ENCODE measurements around the gene ZNF555. TPM values are rescaled to one million over a fixed set of nuclear protein-coding genes. Genes with fewer than 3 reads are reported as not detected.
A peak's percentile ranks its signal among the peaks of the same experiment; 100 is the strongest.

The ZNF555 gene
- total and polyA plus RNA-seq, 9 of the 15 experiments (the other 6 are each of a cell fraction or from before 2014, with no cell fraction given) = 2.0 to 6.7 (median 5.4) TPM

- 12% methylated on average over 9 of the region's 9 CpGs for whole genome bisulfite sequencing (ENCODE audit: insufficient coverage, low coverage, missing lambda C conversion rate)
- peak overlapping the region; percentile 40 for H3K4me2 ChIP-seq (ENCODE audit: insufficient read depth, low read length)
- peak; percentile 46 to 71 (median 52) for DNase-seq (ENCODE audit: extremely low read depth in 1 of 4, low spot score in 3 of 4)
- no peaks in the 10 kb centered on the region for H3K27me3 ChIP-seq (ENCODE audit: control insufficient read depth in 2 of 2, insufficient read depth in 2 of 2, low read length in 2 of 2)
- H3K27ac ChIP-seq (ENCODE audit: extremely low read depth, low read depth, low read length) = no peak overlapping the region
- H3K79me2 ChIP-seq (ENCODE audit: control insufficient read depth, insufficient read depth, low read length) = no peaks in the 10 kb centered on the region
- ATAC-seq = peak; percentile 89
- intact Hi-C loops (cut with micrococcal nuclease) (loop anchor here (1.0 kb wide), 1 partner anchor 63 kb away; no protein-coding TSS in a partner anchor), in situ Hi-C loops (cut with MboI) (no loop called here)
- no TSS peak for BruUV-seq (replicated peaks)
- CTCF ChIA-PET (ENCODE audit: low intra/inter-chr PET ratio) = interaction anchor here (0.5 kb wide), 1 partner anchor 10 kb away, joined by 4 read pairs; no protein-coding TSS in a partner anchor
- POLR2A ChIA-PET = interaction anchor here (0.6 to 1.3 kb wide), 5 partner anchors 12 to 82 kb away, joined by 3 to 7 read pairs (median 3); partner anchors contain the start of genes ZNF555 and ZNF57
- H3K9ac ChIP-seq (ENCODE audit: insufficient read depth in 1 of 2, low read depth in 2 of 2, low read length in 2 of 2) = no peak overlapping the region
- FAIRE-seq = peak; percentile 92
- no peaks in the 10 kb centered on the region for H3K9me1 ChIP-seq (ENCODE audit: control insufficient read depth, insufficient read depth, low read length)
- peak overlapping the region; percentile 86 for H2AFZ ChIP-seq (ENCODE audit: low read depth, low read length)
- no peaks in the 10 kb centered on the region for H3K36me3 ChIP-seq (ENCODE audit: control insufficient read depth, insufficient read depth, low read length)
- no peak overlapping the region for H3K4me3 ChIP-seq
- H4K20me1 ChIP-seq (replicated peaks; ENCODE audit: control insufficient read depth, insufficient read depth, low read length) = no peaks in the 10 kb centered on the region
- peaks cover 5 to 8% of the 10 kb centered on the region in 2 experiments; a peak in 2 of 5 replicates for H3K4me1 ChIP-seq (replicated peaks in 1 of 2; ENCODE audit: control insufficient read depth in 2 of 2, insufficient read depth in 2 of 2, low read length in 2 of 2)
- H3K9me3 ChIP-seq (replicated peaks; ENCODE audit: control insufficient read depth, insufficient read depth, low read depth, low read length) = peaks cover 3% of the 10 kb centered on the region; the same call in 1 of the 2 replicates
- TF ChIP-seq FOXJ2 (tag; IDR thresholded peaks at IDR 0.05) (no peak), SRSF7 (optimal IDR thresholded peaks at IDR 0.05; ENCODE audit: low read depth, low read length) (no peak), KLF1 (tag; IDR thresholded peaks at IDR 0.05) (no peak), MNT (conservative IDR thresholded peaks at IDR 0.05) (peak; percentile 52 to 61; a peak in 3 of 4 replicates), ETV5 (CRISPR knock-in tag; IDR thresholded peaks at IDR 0.05; ENCODE audit: low read depth) (no peak), E2F3 (CRISPR knock-in tag; IDR thresholded peaks at IDR 0.05) (no peak), ZNF143 (CRISPR knock-in tag; IDR thresholded peaks at IDR 0.05) (no peak), NR2F6 (CRISPR knock-in tag; IDR thresholded peaks at IDR 0.05) (no peak), GABPA (tag; conservative IDR thresholded peaks at IDR 0.05; ENCODE audit: low read depth) (no peak), SOX6 (IDR thresholded peaks at IDR 0.05) (peak; percentile 22; the same call in 1 of the 2 replicates), SNAPC5 (CRISPR knock-in tag; IDR thresholded peaks at IDR 0.05) (no peak), SMAD1 (IDR thresholded peaks at IDR 0.05; ENCODE audit: low read depth, low read length, partially characterized antibody) (no peak), BCL6 (CRISPR knock-in tag; IDR thresholded peaks at IDR 0.05) (no peak), NRF1 (conservative IDR thresholded peaks at IDR 0.05 in 1 of 2, IDR thresholded peaks at IDR 0.05 in 1 of 2) (peak in 1 of 2 experiments; percentile 7; a peak in 1 of 4 replicates)
- TF ChIP-seq, protein P1, sequence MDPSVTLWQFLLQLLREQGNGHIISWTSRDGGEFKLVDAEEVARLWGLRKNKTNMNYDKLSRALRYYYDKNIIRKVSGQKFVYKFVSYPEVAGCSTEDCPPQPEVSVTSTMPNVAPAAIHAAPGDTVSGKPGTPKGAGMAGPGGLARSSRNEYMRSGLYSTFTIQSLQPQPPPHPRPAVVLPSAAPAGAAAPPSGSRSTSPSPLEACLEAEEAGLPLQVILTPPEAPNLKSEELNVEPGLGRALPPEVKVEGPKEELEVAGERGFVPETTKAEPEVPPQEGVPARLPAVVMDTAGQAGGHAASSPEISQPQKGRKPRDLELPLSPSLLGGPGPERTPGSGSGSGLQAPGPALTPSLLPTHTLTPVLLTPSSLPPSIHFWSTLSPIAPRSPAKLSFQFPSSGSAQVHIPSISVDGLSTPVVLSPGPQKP (CRISPR knock-in tag; IDR thresholded peaks at IDR 0.05) = no peak
- TF ChIP-seq, protein P2, sequence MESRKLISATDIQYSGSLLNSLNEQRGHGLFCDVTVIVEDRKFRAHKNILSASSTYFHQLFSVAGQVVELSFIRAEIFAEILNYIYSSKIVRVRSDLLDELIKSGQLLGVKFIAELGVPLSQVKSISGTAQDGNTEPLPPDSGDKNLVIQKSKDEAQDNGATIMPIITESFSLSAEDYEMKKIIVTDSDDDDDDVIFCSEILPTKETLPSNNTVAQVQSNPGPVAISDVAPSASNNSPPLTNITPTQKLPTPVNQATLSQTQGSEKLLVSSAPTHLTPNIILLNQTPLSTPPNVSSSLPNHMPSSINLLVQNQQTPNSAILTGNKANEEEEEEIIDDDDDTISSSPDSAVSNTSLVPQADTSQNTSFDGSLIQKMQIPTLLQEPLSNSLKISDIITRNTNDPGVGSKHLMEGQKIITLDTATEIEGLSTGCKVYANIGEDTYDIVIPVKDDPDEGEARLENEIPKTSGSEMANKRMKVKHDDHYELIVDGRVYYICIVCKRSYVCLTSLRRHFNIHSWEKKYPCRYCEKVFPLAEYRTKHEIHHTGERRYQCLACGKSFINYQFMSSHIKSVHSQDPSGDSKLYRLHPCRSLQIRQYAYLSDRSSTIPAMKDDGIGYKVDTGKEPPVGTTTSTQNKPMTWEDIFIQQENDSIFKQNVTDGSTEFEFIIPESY (CRISPR knock-in tag; IDR thresholded peaks at IDR 0.05) = 0 out of 2 replicates have a peak, but pooled peaks have one; percentile 36
Observed at GRCh38 chr19:2887391-2887914, 46.2 kb downstream of the ZNF555 start.

Data from K562 (cell line).